A549 (cell line): ENCODE data around the gene GTPBP1. TPM values are rescaled to one million over a fixed set of nuclear protein-coding genes. Genes with fewer than 3 reads are reported as not detected.
A peak's percentile ranks its signal among the peaks of the same experiment; 100 is the strongest.

Experiments
- ATAC-seq, 2 experiments: fragments of 200-7000 bp in 1 of 2; fragments of >200 bp in 1 of 2; cut with Nextera tagmentation in 1 of 2; cut with Tn5 transposase in 1 of 2; 3 replicates each; pipeline versions ENCODE4 v1.8.0 to v1.9.1; 2018 to 2020; ENCODE audit warnings: mild to moderate bottlenecking in 1 of 2, moderate library complexity in 1 of 2
- CTCF ChIA-PET: fragments of 300-600 bp; sonication (Branson Sonifier 250); formaldehyde crosslinking; extraction: SDS; loops from one replicate; lab custom pipeline; 2021; ENCODE audit warnings: antibody characterized with exemption, inconsistent platforms; lab: Yijun Ruan, JAX
- POLR2A ChIA-PET: fragments of 350-600 bp; formaldehyde crosslinking; extraction: SDS; loops from one replicate; lab custom pipeline; 2021; ENCODE audit warnings: antibody characterized with exemption, inconsistent platforms; lab: Yijun Ruan, JAX
- DNase-seq, 2 experiments: peaks; one replicate each; pipeline versions ENCODE4 v3.0.0 to v3.0.0-alpha.2; 2011 to 2016; ENCODE audit warnings: low read depth in 1 of 2, low spot score in 1 of 2
- FAIRE-seq: peaks from 2 replicates; lab custom pipeline; 2011; peaks lifted over from hg19 to GRCh38; lab: Jason Lieb, UNC
- H3K27ac ChIP-seq, 2 experiments: fragments of >200 bp; sonication (Bioruptor Twin); formaldehyde crosslinking; 3 replicates each; pipeline ENCODE4 v1.5.1; 2016 to 2017
- H3K4me1 ChIP-seq: fragments of >200 bp; sonication (Bioruptor Twin); formaldehyde crosslinking; 3 replicates; pipeline ENCODE4 v1.6.1; 2016
- H3K4me2 ChIP-seq: fragments of >200 bp; sonication (Bioruptor Twin); formaldehyde crosslinking; 3 replicates; pipeline ENCODE4 v1.6.1; 2016
- H3K4me3 ChIP-seq: fragments of >200 bp; sonication (Bioruptor Twin); formaldehyde crosslinking; 3 replicates; pipeline ENCODE4 v1.5.1; 2016
- H3K9me3 ChIP-seq: fragments of >200 bp; sonication (Bioruptor Twin); formaldehyde crosslinking; 3 replicates; pipeline ENCODE4 v1.6.1; 2016
- CBX2 ChIP-seq: fragments of 200-600 bp; sonication (generic); IDR thresholded peaks from 2 replicates; pipeline ENCODE4 v1.6.1; 2016; ENCODE audit warnings: low read depth, mild to moderate bottlenecking, borderline replicate concordance
- CBX8 ChIP-seq: fragments of 200-600 bp; sonication (generic); IDR thresholded peaks from 2 replicates; pipeline ENCODE4 v1.6.1; 2016
- CHD2 ChIP-seq: fragments of 150-350 bp; IDR thresholded peaks from 2 replicates; pipeline ENCODE4 v1.6.1; 2014; ENCODE audit warnings: low read length; ENCODE audit not compliant: partially characterized antibody
- CHD4 ChIP-seq: fragments of 200-600 bp; sonication (generic); IDR thresholded peaks from 2 replicates; pipeline ENCODE4 v1.6.1; 2016; ENCODE audit warnings: antibody characterized with exemption, mild to moderate bottlenecking, borderline replicate concordance
- EHF ChIP-seq: fragments of 250-450 bp; sonication (Bioruptor Pico); IDR thresholded peaks from 2 replicates; pipeline ENCODE4 v1.5.0; 2020; ENCODE audit warnings: mild to moderate bottlenecking
- EP300 ChIP-seq, 2 experiments: fragments of >200 bp; sonication (Bioruptor Twin); formaldehyde crosslinking; IDR thresholded peaks; 2 replicates in 1 of 2; 3 replicates in 1 of 2; pipeline ENCODE4 v1.6.1; 2016 to 2017
- FOSL2 ChIP-seq, 2 experiments: fragments of 450-650 bp in 1 of 2; fragments of >200 bp in 1 of 2; sonication (Bioruptor Twin) in 1 of 2; formaldehyde crosslinking; IDR thresholded peaks; 2 replicates each; pipeline versions ENCODE4 v1.5.0 to v1.6.1; 2016 to 2020; ENCODE audit warnings: mild to moderate bottlenecking in 1 of 2, moderate library complexity in 1 of 2
- HDAC2 ChIP-seq: fragments of 200-600 bp; sonication (generic); IDR thresholded peaks from 2 replicates; pipeline ENCODE4 v1.6.1; 2016
- HEYL ChIP-seq: fragments of 250-450 bp; sonication (Bioruptor Pico); IDR thresholded peaks from 2 replicates; pipeline ENCODE4 v1.8.0; 2021; ENCODE audit warnings: mild to moderate bottlenecking, moderate library complexity
- HOXA7 ChIP-seq: fragments of 250-450 bp; sonication (Bioruptor Pico); IDR thresholded peaks from 2 replicates; pipeline ENCODE4 v1.5.0; 2020; ENCODE audit warnings: mild to moderate bottlenecking, moderate library complexity
- HOXB5 ChIP-seq: fragments of 250-450 bp; sonication (Bioruptor Pico); IDR thresholded peaks from 2 replicates; pipeline ENCODE4 v1.5.0; 2020; ENCODE audit warnings: mild to moderate bottlenecking, moderate library complexity
- JUN ChIP-seq, 2 experiments: fragments of >200 bp; sonication (Bioruptor Twin); formaldehyde crosslinking; IDR thresholded peaks; 2 replicates in 1 of 2; 3 replicates in 1 of 2; pipeline ENCODE4 v1.6.1; 2016 to 2017
- JUNB ChIP-seq: fragments of >200 bp; sonication (Bioruptor Twin); formaldehyde crosslinking; IDR thresholded peaks from 2 replicates; pipeline ENCODE4 v1.6.1; 2016
- MAFK ChIP-seq: fragments of 450-650 bp; IDR thresholded peaks from 2 replicates; pipeline ENCODE4 v1.6.1; 2014; ENCODE audit not compliant: partially characterized antibody
- NPAS2 ChIP-seq: fragments of 250-450 bp; sonication (Bioruptor Pico); IDR thresholded peaks from 2 replicates; pipeline ENCODE4 v1.8.0; 2022; ENCODE audit warnings: mild to moderate bottlenecking, moderate library complexity, borderline replicate concordance
- NR3C1 ChIP-seq: fragments of >200 bp; sonication (Bioruptor Twin); formaldehyde crosslinking; IDR thresholded peaks from 3 replicates; pipeline ENCODE4 v1.6.1; 2017
- PHF8 ChIP-seq: fragments of 200-600 bp; sonication (generic); IDR thresholded peaks from 2 replicates; pipeline ENCODE4 v1.6.1; 2016; ENCODE audit warnings: low read depth, mild to moderate bottlenecking, antibody characterized with exemption, moderate library complexity, borderline replicate concordance
- POLR2A ChIP-seq: IDR thresholded peaks from 2 replicates; pipeline ENCODE4 v1.6.1; 2012; ENCODE audit warnings: mild to moderate bottlenecking, low read length
- RAD21 ChIP-seq, 2 experiments: fragments of >200 bp in 1 of 2; sonication (Bioruptor Twin) in 1 of 2; formaldehyde crosslinking in 1 of 2; IDR thresholded peaks in 1 of 2; conservative IDR thresholded peaks in 1 of 2; 2 replicates in 1 of 2; 3 replicates in 1 of 2; pipeline ENCODE4 v1.6.1; 2012 to 2018; ENCODE audit warnings: inconsistent platforms in 1 of 2
- RARB ChIP-seq: fragments of 250-450 bp; sonication (Bioruptor Pico); IDR thresholded peaks from 2 replicates; pipeline ENCODE4 v1.8.0; 2021; ENCODE audit warnings: mild to moderate bottlenecking, moderate library complexity
- RCOR1 ChIP-seq: fragments of 150-350 bp; IDR thresholded peaks from 2 replicates; pipeline ENCODE4 v1.6.1; 2014; ENCODE audit warnings: antibody characterized with exemption, low read length, low read depth
- SMC3 ChIP-seq: fragments of >200 bp; sonication (Bioruptor Twin); formaldehyde crosslinking; IDR thresholded peaks from 3 replicates; pipeline ENCODE4 v1.6.1; 2018; ENCODE audit warnings: inconsistent platforms
- SREBF2 ChIP-seq: fragments of 450-650 bp; IDR thresholded peaks from 2 replicates; pipeline ENCODE4 v1.6.1; 2014; ENCODE audit warnings: mild to moderate bottlenecking, moderate library complexity
- ZC3H11A ChIP-seq: fragments of 450-650 bp; IDR thresholded peaks from 2 replicates; pipeline ENCODE4 v1.6.1; 2014; ENCODE audit warnings: antibody characterized with exemption, mild to moderate bottlenecking
- ZNF302 ChIP-seq: fragments of 250-450 bp; sonication (Bioruptor Pico); IDR thresholded peaks from 2 replicates; pipeline ENCODE4 v1.9.0; 2021; ENCODE audit warnings: inconsistent platforms, mild to moderate bottlenecking, moderate library complexity
- WGBS: methylation state at CpG from one replicate; pipeline ENCODE4 v1.1.6; 2017; ENCODE audit errors: missing lambda C conversion rate; 5-methylcytosine and 5-hydroxymethylcytosine counted together
- polyA minus RNA-seq: library from RNA; depleted of rRNA, polyadenylated mRNA; stranded (reverse); fragments of >200 nt; gene quantifications from 2 replicates; pipeline ENCODE4 v1.2.3, GENCODE V29; 2011; rRNA and poly(A)+ RNA removed
- polyA plus RNA-seq, 4 experiments: library from polyadenylated mRNA; depleted of rRNA in 3 of 4; stranded (reverse); fragments of >200 nt; fragmentation: RNase III in 1 of 4; extraction: RNeasy Plus Mini Kit Qiagen cat#74134 plus additional on column Dnase treatment in 1 of 4; gene quantifications; 2 replicates in 3 of 4; 3 replicates in 1 of 4; pipeline ENCODE4 v1.2.3, GENCODE V29; 2011 to 2017
- TF ChIP-seq, protein P1 (sequence below): IDR thresholded peaks from 2 replicates; pipeline ENCODE4 v1.6.1; 2012; ENCODE audit warnings: low read depth, borderline replicate concordance
- TF ChIP-seq, protein P2 (sequence below): fragments of 450-650 bp; IDR thresholded peaks from 2 replicates; pipeline ENCODE4 v1.6.1; 2014; ENCODE audit warnings: antibody characterized with exemption
- TF ChIP-seq, protein P3 (sequence below): fragments of 150-350 bp; IDR thresholded peaks from 2 replicates; pipeline ENCODE4 v1.6.1; 2014; ENCODE audit warnings: low read depth, mild to moderate bottlenecking, low read length
- TF ChIP-seq, protein P4 (sequence below): IDR thresholded peaks from 2 replicates; pipeline ENCODE4 v1.6.1; 2012
- TF ChIP-seq, protein P5 (sequence below): IDR thresholded peaks from 2 replicates; pipeline ENCODE4 v1.6.1; 2012
- TF ChIP-seq, protein P6 (sequence below): fragments of 200-600 bp; sonication (generic); IDR thresholded peaks from 2 replicates; pipeline ENCODE4 v1.6.1; 2016; ENCODE audit warnings: antibody characterized with exemption, mild to moderate bottlenecking, moderate library complexity

The GTPBP1 gene
- polyA plus RNA-seq (2011; rRNA removed) (10.7 and 15.1 TPM in 2 replicates), polyA plus RNA-seq (2017; fragmentation: RNase III; extraction: RNeasy Plus Mini Kit Qiagen cat#74134 plus additional on column Dnase treatment) (7.1 to 9.0 TPM (median 8.8 TPM) in 3 replicates), polyA minus RNA-seq (19.9 and 28.5 TPM in 2 replicates)
- polyA plus RNA-seq (2012; cell fraction: cytosol; rRNA removed): 8.6 and 10.5 TPM in 2 replicates
- 29.4 and 33.7 TPM in 2 replicates for polyA plus RNA-seq (2012; cell fraction: nucleus; rRNA removed)

DNA sequence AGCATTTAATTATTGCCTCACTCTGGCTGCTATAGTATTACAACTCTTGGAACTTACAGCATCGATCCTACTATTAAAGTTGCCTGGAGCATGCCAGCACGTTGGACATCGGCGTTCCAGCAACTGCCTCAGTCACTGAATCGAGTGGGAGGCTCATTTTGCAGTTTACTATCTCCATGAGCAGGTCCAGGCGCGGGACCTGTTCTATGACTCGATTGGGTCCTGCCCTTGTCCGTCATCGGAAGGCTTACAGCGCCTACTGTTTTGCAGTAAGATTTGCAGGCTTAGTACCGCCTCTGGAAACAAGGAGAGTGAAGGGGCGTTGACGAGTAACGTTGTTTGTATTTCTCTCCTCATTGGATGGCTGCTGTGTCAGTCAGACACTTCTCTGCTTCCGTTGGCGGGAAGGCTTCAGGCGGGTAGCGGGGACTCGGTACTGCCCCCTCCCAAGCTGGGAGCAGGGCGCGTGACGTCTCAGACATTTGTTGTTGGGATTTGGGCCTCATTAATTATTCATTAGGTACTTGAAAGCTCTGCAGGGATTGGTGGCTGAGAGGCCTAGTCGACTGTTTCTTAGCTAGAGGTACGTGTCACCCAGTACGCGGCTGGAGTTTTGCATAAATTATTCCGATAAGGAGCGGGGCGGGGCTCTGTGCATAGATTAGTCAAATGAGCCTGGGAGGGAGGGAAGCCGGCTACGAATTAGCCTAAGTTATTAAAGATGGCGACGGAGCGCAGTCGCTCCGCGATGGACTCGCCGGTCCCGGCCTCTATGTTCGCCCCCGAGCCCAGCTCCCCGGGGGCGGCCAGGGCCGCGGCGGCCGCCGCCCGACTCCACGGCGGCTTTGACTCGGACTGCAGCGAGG lies at the start of gene GTPBP1:
TSS of gene GTPBP1 (plus strand) at position 710 of the 866 bp plus-strand sequence. CDS start at position 722, 12 bp downstream.
- CTCF ChIA-PET: interaction anchor here (0.7 to 1.2 kb wide), 2 partner anchors 19 to 269 kb away, joined by 3 read pairs; no protein-coding TSS in a partner anchor
- FAIRE-seq: peak; percentile 32

More for the DNA sequence above, at the start of gene GTPBP1:
- Histone ChIP-seq H3K27ac (peak within 1 kb of the TSS; percentile 90 to 97), H3K4me1 (peaks cover 22% of the 10 kb centered on the region; the same call in 2 of the 3 replicates), H3K4me3 (peak within 1 kb of the TSS; percentile 82), H3K4me2 (peak within 1 kb of the TSS; percentile 96), H3K9me3 (no peaks in the 10 kb centered on the region)
- TF ChIP-seq SMC3 (no peak), POLR2A (peak; percentile 37; the same call in 1 of the 2 replicates), HDAC2 (no peak), CHD2 (no peak), NR3C1 (no peak), HOXA7 (no peak), JUNB (no peak), EP300 (IDR thresholded peaks at IDR 0.05) (no peak), ZC3H11A (no peak), RCOR1 (no peak), RAD21 (conservative IDR thresholded peaks at IDR 0.05 in 1 of 2, IDR thresholded peaks at IDR 0.05 in 1 of 2) (no peak), CBX2 (no peak), CHD4 (no peak), PHF8 (peak; percentile 88; the same call in 1 of the 2 replicates), ZNF302 (no peak), NPAS2 (no peak), SREBF2 (no peak), HEYL (no peak), JUN (IDR thresholded peaks at IDR 0.05) (0 out of 5 replicates have a peak, but pooled peaks of 1 of the 2 experiments have one; percentile 55), MAFK (peak; percentile 88), RARB (CRISPR knock-in tag) (no peak), HOXB5 (no peak), FOSL2 (IDR thresholded peaks at IDR 0.05) (no peak), FOSL2 (CRISPR knock-in tag; IDR thresholded peaks at IDR 0.05) (no peak), EHF (CRISPR knock-in tag) (no peak), CBX8 (no peak)
- TF ChIP-seq, protein P1, sequence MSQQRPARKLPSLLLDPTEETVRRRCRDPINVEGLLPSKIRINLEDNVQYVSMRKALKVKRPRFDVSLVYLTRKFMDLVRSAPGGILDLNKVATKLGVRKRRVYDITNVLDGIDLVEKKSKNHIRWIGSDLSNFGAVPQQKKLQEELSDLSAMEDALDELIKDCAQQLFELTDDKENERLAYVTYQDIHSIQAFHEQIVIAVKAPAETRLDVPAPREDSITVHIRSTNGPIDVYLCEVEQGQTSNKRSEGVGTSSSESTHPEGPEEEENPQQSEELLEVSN: peak; percentile 61; the same call in 1 of the 2 replicates
- TF ChIP-seq, protein P2, sequence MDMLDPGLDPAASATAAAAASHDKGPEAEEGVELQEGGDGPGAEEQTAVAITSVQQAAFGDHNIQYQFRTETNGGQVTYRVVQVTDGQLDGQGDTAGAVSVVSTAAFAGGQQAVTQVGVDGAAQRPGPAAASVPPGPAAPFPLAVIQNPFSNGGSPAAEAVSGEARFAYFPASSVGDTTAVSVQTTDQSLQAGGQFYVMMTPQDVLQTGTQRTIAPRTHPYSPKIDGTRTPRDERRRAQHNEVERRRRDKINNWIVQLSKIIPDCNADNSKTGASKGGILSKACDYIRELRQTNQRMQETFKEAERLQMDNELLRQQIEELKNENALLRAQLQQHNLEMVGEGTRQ: peak; percentile 71
- TF ChIP-seq, protein P3, sequence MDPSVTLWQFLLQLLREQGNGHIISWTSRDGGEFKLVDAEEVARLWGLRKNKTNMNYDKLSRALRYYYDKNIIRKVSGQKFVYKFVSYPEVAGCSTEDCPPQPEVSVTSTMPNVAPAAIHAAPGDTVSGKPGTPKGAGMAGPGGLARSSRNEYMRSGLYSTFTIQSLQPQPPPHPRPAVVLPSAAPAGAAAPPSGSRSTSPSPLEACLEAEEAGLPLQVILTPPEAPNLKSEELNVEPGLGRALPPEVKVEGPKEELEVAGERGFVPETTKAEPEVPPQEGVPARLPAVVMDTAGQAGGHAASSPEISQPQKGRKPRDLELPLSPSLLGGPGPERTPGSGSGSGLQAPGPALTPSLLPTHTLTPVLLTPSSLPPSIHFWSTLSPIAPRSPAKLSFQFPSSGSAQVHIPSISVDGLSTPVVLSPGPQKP: no peak
- TF ChIP-seq, protein P4, sequence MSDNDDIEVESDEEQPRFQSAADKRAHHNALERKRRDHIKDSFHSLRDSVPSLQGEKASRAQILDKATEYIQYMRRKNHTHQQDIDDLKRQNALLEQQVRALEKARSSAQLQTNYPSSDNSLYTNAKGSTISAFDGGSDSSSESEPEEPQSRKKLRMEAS: peak; percentile 66; the same call in 1 of the 2 replicates
- TF ChIP-seq, protein P5, sequence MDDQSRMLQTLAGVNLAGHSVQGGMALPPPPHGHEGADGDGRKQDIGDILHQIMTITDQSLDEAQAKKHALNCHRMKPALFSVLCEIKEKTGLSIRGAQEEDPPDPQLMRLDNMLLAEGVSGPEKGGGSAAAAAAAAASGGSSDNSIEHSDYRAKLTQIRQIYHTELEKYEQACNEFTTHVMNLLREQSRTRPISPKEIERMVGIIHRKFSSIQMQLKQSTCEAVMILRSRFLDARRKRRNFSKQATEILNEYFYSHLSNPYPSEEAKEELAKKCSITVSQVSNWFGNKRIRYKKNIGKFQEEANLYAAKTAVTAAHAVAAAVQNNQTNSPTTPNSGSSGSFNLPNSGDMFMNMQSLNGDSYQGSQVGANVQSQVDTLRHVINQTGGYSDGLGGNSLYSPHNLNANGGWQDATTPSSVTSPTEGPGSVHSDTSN: peak; percentile 97
- TF ChIP-seq, protein P6, sequence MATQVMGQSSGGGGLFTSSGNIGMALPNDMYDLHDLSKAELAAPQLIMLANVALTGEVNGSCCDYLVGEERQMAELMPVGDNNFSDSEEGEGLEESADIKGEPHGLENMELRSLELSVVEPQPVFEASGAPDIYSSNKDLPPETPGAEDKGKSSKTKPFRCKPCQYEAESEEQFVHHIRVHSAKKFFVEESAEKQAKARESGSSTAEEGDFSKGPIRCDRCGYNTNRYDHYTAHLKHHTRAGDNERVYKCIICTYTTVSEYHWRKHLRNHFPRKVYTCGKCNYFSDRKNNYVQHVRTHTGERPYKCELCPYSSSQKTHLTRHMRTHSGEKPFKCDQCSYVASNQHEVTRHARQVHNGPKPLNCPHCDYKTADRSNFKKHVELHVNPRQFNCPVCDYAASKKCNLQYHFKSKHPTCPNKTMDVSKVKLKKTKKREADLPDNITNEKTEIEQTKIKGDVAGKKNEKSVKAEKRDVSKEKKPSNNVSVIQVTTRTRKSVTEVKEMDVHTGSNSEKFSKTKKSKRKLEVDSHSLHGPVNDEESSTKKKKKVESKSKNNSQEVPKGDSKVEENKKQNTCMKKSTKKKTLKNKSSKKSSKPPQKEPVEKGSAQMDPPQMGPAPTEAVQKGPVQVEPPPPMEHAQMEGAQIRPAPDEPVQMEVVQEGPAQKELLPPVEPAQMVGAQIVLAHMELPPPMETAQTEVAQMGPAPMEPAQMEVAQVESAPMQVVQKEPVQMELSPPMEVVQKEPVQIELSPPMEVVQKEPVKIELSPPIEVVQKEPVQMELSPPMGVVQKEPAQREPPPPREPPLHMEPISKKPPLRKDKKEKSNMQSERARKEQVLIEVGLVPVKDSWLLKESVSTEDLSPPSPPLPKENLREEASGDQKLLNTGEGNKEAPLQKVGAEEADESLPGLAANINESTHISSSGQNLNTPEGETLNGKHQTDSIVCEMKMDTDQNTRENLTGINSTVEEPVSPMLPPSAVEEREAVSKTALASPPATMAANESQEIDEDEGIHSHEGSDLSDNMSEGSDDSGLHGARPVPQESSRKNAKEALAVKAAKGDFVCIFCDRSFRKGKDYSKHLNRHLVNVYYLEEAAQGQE: no peak
- DNase-seq: peak; percentile 96 to 100
- ATAC-seq: peak; percentile 86 to 93
- POLR2A ChIA-PET: interaction anchor here (0.9 to 1.7 kb wide), 3 partner anchors 9 to 24 kb away, joined by 3 to 7 read pairs (median 5); partner anchors contain the start of gene TOMM22
- 0% methylated on average over 32 of the region's 55 CpGs for WGBS
